K562 (cell line): ENCODE results near the gene SSH3. TPM values are rescaled to one million over a fixed set of nuclear protein-coding genes. Genes with fewer than 3 reads are reported as not detected.

Experiments used
- ARID1B ChIP-seq: fragments of 450-650 bp; IDR thresholded peaks from 2 replicates; pipeline ENCODE4 v1.6.1; 2016; ENCODE audit warnings: antibody characterized with exemption, mild to moderate bottlenecking, inconsistent platforms
- CBFA2T3 ChIP-seq: fragments of 450-650 bp; IDR thresholded peaks from 2 replicates; pipeline ENCODE4 v1.6.1; 2017
- DNMT1 ChIP-seq: fragments of 450-650 bp; IDR thresholded peaks from 2 replicates; pipeline ENCODE4 v1.6.1; 2016; ENCODE audit warnings: antibody characterized with exemption, mild to moderate bottlenecking
- ELF1 ChIP-seq: fragments of 200-800 bp; sonication (Bioruptor generic); IDR thresholded peaks from 2 replicates; pipeline ENCODE4 v1.6.1; 2016; ENCODE audit warnings: missing genetic modification characterization, missing compliant biosample characterization
- GABPA ChIP-seq: fragments of 200-800 bp; sonication (Bioruptor generic); conservative IDR thresholded peaks from 2 replicates; pipeline ENCODE4 v1.6.1; 2016; ENCODE audit warnings: low read depth, missing genetic modification characterization, missing compliant biosample characterization
- GATA2 ChIP-seq: sonication (generic); formaldehyde crosslinking; IDR thresholded peaks from 2 replicates; pipeline ENCODE4 v1.4.0; 2020; ENCODE audit warnings: mild to moderate bottlenecking, missing genetic modification reagents
- KLF10 ChIP-seq: fragments of 250-450 bp; sonication (Bioruptor Pico); IDR thresholded peaks from 2 replicates; pipeline ENCODE4 v1.6.1; 2021; ENCODE audit warnings: matching md5 sums
- NCOA1 ChIP-seq: fragments of 450-650 bp; IDR thresholded peaks from 2 replicates; pipeline ENCODE4 v1.6.1; 2016; ENCODE audit warnings: low read depth
- NR2C1 ChIP-seq, 2 experiments: fragments of 450-650 bp; IDR thresholded peaks; 2 replicates each; pipeline ENCODE4 v1.6.1; 2017; ENCODE audit warnings: mild to moderate bottlenecking in 2 of 2, antibody characterized with exemption in 1 of 2, inconsistent platforms in 1 of 2, missing compliant biosample characterization in 1 of 2, missing genetic modification characterization in 1 of 2
- TAF15 ChIP-seq: fragments of 200-400 bp; formaldehyde crosslinking; IDR thresholded peaks from 2 replicates; pipeline ENCODE4 v1.6.1; 2017; ENCODE audit warnings: mild to moderate bottlenecking, low read depth, low read length, moderate library complexity
- TEAD1 ChIP-seq, 2 experiments: fragments of 450-650 bp in 1 of 2; sonication (generic) in 1 of 2; formaldehyde crosslinking; IDR thresholded peaks; 2 replicates each; pipeline versions ENCODE4 v1.4.0 to v1.8.0; 2020 to 2022; ENCODE audit warnings: mild to moderate bottlenecking in 2 of 2, missing genetic modification reagents in 1 of 2
- TFE3 ChIP-seq: fragments of 450-650 bp; formaldehyde crosslinking; IDR thresholded peaks from 2 replicates; pipeline ENCODE4 v1.4.0; 2020; ENCODE audit warnings: mild to moderate bottlenecking, mixed read lengths
- XRCC3 ChIP-seq: fragments of 450-650 bp; IDR thresholded peaks from 2 replicates; pipeline ENCODE4 v1.6.1; 2017; ENCODE audit warnings: mild to moderate bottlenecking, moderate library complexity
- ZNF224 ChIP-seq: sonication (generic); formaldehyde crosslinking; IDR thresholded peaks from 2 replicates; pipeline ENCODE4 v1.8.0; 2022; ENCODE audit warnings: mild to moderate bottlenecking, missing genetic modification reagents
- ZNF592 ChIP-seq: fragments of 450-650 bp; IDR thresholded peaks from 2 replicates; pipeline ENCODE4 v1.6.1; 2017; ENCODE audit warnings: antibody characterized with exemption, mild to moderate bottlenecking
- polyA plus RNA-seq, 8 experiments: library from polyadenylated mRNA; depleted of rRNA in 4 of 8; stranded (reverse) in 5 of 8; unstranded in 3 of 8; fragments of >200 nt; fragmentation: Nextera tagmentation in 2 of 8; fragmentation: Illumina TruSeq in 1 of 8; extraction: Ambion mirVana in 2 of 8; extraction: Trizol in 1 of 8; gene quantifications; 2 replicates each; pipeline versions ENCODE4 v1.2.1 to v1.2.3, GENCODE V29; 2011 to 2014; ENCODE audit warnings: inconsistent platforms in 1 of 8, missing spikeins in 1 of 8
- total RNA-seq, 7 experiments: library from RNA; depleted of rRNA in 6 of 7; stranded (reverse); fragments of >200 nt in 6 of 7; fragmentation: Illumina TruSeq in 2 of 7; extraction: Trizol in 2 of 7; gene quantifications; 2 replicates each; pipeline versions ENCODE4 v1.2.1 to v1.2.3, GENCODE V29; 2011 to 2021; ENCODE audit warnings: low replicate concordance in 1 of 7
- TF ChIP-seq, protein P1 (sequence below): fragments of 450-650 bp; formaldehyde crosslinking; IDR thresholded peaks from 2 replicates; pipeline ENCODE4 v1.4.0; 2020; ENCODE audit warnings: mild to moderate bottlenecking, moderate library complexity

Gene SSH3
- total and polyA plus RNA-seq, 9 of the 15 experiments (the other 6 are each of a cell fraction or from before 2014, with no cell fraction given): 0.07 to 1.0 (median 0.24) TPM; not detected in 3

DNA sequence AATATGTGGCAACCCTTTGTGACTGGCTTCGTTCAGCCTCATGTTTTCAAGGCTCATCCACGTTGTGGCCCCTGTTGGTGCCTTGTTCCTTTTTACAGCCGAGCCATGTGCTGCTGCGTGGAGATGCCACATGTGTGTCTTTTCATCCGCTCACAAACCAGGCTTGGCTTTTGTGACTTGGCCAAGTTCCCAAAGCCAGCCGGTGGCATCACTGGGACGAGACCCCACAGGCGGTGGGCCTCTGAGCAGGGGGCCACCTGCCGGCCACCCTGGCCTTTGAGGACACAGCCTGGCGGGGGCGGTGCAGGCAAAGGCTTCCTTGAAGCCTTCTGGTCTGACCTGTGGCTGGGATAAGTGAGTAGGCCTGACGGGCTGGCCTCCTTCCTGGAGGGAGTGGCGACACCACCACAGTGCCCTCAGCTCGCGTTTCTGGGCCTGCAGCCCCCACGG lies 26.5 kb upstream of the SSH3 start (continued):
- TF ChIP-seq ZNF592: peak; percentile 96
- TF ChIP-seq CBFA2T3: peak; percentile 16; the same call in 1 of the 2 replicates
- TF ChIP-seq GATA2: no peak
- no peak for TF ChIP-seq NCOA1
- TF ChIP-seq ELF1 (tag): peak; percentile 64; the same call in 1 of the 2 replicates
- TF ChIP-seq TFE3: no peak
- TF ChIP-seq TEAD1 (CRISPR knock-in tag; IDR thresholded peaks at IDR 0.05): no peak
- no peak for TF ChIP-seq GABPA (tag)
- TF ChIP-seq KLF10 (CRISPR knock-in tag): no peak
- no peak for TF ChIP-seq ARID1B
- TF ChIP-seq DNMT1: no peak
- TF ChIP-seq NR2C1 (IDR thresholded peaks at IDR 0.05): 0 out of 2 replicates have a peak, but pooled peaks have one; percentile 13
- peak; percentile 22; the same call in 1 of the 2 replicates for TF ChIP-seq NR2C1 (tag; IDR thresholded peaks at IDR 0.05)
- TF ChIP-seq TAF15: no peak
- TF ChIP-seq, protein P1, sequence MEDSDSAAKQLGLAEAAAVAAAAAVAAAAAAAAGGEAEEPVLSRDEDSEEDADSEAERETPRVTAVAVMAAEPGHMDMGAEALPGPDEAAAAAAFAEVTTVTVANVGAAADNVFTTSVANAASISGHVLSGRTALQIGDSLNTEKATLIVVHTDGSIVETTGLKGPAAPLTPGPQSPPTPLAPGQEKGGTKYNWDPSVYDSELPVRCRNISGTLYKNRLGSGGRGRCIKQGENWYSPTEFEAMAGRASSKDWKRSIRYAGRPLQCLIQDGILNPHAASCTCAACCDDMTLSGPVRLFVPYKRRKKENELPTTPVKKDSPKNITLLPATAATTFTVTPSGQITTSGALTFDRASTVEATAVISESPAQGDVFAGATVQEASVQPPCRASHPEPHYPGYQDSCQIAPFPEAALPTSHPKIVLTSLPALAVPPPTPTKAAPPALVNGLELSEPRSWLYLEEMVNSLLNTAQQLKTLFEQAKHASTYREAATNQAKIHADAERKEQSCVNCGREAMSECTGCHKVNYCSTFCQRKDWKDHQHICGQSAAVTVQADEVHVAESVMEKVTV (CRISPR knock-in tag): peak; percentile 50; the same call in 1 of the 2 replicates
- TF ChIP-seq XRCC3: no peak
- TF ChIP-seq ZNF224 (CRISPR knock-in tag): peak; percentile 80; the same call in 1 of the 2 replicates
